HG03558 (cell line): ENCODE data around the gene KRT6A.
"Not testable (repeated sequence)": the region's sequence is repeated elsewhere in the genome, so short reads cannot be mapped to it uniquely, and the experiment has no call there.

Experiments
- ATAC-seq: cut with Tn5 transposase; IDR thresholded peaks from one replicate; pipeline ENCODE4 v1.9.1; 2021; ENCODE audit warnings: moderate number of reproducible peaks; ENCODE audit not compliant: unreplicated experiment; ENCODE audit errors: extremely low read depth

Gene KRT6A

GRCh38 chr12:52508211-52508610, 15.2 kb upstream of the KRT6A start:
- no peak for ATAC-seq

- no peak for ATAC-seq
These were observed 14.0 kb upstream of the KRT6A start for GRCh38 chr12:52506858-52507715.

- no peak for ATAC-seq
These were observed 9.8 kb upstream of the KRT6A start for GRCh38 chr12:52502877-52503276.

GRCh38 chr12:52501490-52501889, 8.4 kb upstream of the KRT6A start:
- ATAC-seq, result no peak

GRCh38 chr12:52500574-52500973, 7.5 kb upstream of the KRT6A start:
- not testable (repeated sequence) for ATAC-seq

- no peak for ATAC-seq
These were observed 6.9 kb upstream of the KRT6A start for GRCh38 chr12:52499806-52500560.

- no peak for ATAC-seq
These were observed 5.9 kb upstream of the KRT6A start for GRCh38 chr12:52498946-52499345.

- ATAC-seq, result no peak
These were observed 4.9 kb upstream of the KRT6A start for GRCh38 chr12:52497975-52498374.

GRCh38 chr12:52496590-52497071, 3.6 kb upstream of the KRT6A start:
- no peak for ATAC-seq

GRCh38 chr12:52496054-52496453, 3.0 kb upstream of the KRT6A start:
- no peak for ATAC-seq

GRCh38 chr12:52495389-52495788, 2.3 kb upstream of the KRT6A start:
- no peak for ATAC-seq

- no peak for ATAC-seq
These were observed 1.5 kb upstream of the KRT6A start for GRCh38 chr12:52494518-52494917.

- ATAC-seq, result no peak
These were observed 1.0 kb upstream of the KRT6A start for GRCh38 chr12:52494100-52494499.

GRCh38 chr12:52492405-52492804, 652 bp downstream of the KRT6A start:
- not testable (repeated sequence) for ATAC-seq

GRCh38 chr12:52491495-52491894, 1.6 kb downstream of the KRT6A start:
- not testable (repeated sequence) for ATAC-seq

GRCh38 chr12:52488736-52489135, 4.3 kb downstream of the KRT6A start:
- no peak for ATAC-seq

- not testable (repeated sequence) for ATAC-seq
These were observed 5.2 kb downstream of the KRT6A start for GRCh38 chr12:52487744-52488443.

- ATAC-seq, result no peak
These were observed 5.8 kb downstream of the KRT6A start for GRCh38 chr12:52487211-52487610.

GRCh38 chr12:52486166-52487105, 6.6 kb downstream of the KRT6A start:
- ATAC-seq, result no peak

- ATAC-seq, result no peak
These were observed 13.0 kb downstream of the KRT6A start for GRCh38 chr12:52480073-52480472.
